HG02943 (cell line): Measurements from ENCODE around the gene ABLIM2.

ENCODE experiments used
- ATAC-seq: cut with Tn5 transposase; IDR thresholded peaks from one replicate; pipeline ENCODE4 v1.9.1; 2021; ENCODE audit warnings: mild to moderate bottlenecking, low read depth, moderate library complexity; ENCODE audit not compliant: unreplicated experiment

Gene ABLIM2

DNA sequence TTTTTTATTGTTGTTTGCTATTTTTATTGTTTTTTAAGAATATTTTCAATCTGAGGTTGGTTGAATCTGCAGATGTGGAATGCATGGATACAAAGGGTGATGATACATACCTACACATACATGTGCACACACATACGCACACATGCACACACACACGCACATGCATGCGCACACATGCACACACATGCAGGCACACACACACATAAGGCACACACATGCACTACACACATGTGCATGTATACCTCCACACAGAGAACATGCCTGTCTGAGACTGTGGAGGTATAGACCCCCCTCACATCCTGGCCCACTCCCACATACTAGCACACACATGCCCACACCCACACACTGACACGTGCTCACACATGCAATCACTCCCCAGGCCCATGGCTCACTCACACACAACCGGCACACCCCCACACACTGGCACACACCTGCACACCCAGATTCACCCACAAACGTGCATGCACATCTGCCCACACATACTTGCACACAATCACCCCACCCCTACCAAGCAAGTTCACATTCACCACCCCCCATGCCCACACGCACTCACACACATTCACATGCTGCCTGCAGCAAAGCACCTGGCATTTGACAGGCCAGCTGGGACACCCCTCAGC is 121.4 kb downstream of the ABLIM2 start:
- no peak for ATAC-seq

DNA sequence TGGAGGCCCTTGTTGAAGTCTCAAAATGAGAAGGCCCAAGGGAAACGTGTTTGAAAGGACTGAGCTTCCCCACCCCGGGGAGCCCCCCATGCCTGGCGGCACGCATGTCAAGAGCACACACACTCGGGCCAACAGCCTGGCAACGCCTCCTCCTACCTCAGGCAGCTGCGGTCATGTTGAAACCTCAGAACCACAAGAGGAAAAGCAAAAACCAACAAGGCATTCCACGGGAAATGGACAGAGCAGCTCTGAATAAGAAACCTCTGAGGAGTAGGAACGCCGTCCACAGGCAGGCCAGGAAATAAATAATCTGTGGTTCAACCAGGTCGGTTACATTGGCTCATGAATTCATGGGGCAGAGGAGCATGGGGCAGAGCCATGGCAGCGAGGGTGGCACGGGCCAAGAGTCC is 123.2 kb downstream of the ABLIM2 start:
- ATAC-seq, result no peak

GRCh38 chr4:8033829-8034528 is 124.6 kb downstream of the ABLIM2 start:
- no peak for ATAC-seq

- ATAC-seq, result no peak
Measured at GRCh38 chr4:8033067-8033755, 125.4 kb downstream of the ABLIM2 start.

DNA sequence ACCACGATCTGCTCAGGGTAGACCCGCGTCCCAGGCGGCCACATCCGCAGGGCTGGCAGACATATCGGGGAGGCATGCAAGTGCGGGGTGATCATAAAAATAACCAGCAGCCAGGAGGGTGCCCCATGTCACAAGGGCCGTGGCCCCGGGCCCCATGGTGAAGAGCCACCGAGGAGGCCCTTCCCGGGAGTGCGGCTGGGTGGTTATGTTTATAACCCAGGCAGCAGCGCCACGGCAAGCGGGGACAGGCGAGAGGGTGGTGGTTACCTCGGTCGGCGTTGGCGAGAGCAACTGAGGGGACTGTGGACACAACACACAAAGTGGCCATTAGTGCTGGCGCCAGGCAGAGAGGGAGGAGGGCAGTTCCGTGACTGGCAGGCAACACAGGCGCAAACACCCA is 126.2 kb downstream of the ABLIM2 start:
- no peak for ATAC-seq

DNA sequence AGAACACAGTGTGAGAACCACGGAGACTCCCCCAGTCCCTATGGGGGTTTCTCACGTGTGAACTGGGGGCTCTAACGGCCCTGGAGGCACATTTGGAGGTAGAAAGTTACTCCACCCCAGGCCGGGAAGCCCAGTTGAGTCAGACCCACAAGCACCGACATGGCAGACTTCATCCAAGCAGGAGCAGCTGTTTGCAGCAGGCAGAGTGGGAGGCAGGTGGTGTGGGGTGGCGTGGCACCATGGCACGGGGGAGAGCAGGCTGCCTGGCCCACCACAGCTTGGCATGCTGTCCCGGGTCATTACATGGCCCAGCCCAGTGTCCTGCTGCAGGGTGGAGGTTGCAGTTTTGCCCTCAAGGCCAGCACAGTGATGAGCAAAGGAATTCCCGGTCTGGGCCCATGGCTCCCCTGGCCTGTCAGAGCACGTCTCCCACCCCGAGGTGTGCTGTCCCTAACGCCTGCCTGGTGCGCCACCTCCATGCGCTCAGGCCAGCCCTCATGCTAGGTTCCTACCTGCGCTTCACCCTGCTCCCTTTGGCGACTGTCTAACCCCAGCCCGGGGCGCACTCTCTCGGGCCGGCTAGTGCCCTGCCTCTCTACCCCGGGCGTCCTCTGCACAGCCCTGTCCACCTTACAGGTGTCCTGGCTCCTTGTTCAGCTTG is 128.4 kb downstream of the ABLIM2 start:
- ATAC-seq, result no peak

- no peak for ATAC-seq
Measured at GRCh38 chr4:8029689-8030088, 128.9 kb downstream of the ABLIM2 start.

DNA sequence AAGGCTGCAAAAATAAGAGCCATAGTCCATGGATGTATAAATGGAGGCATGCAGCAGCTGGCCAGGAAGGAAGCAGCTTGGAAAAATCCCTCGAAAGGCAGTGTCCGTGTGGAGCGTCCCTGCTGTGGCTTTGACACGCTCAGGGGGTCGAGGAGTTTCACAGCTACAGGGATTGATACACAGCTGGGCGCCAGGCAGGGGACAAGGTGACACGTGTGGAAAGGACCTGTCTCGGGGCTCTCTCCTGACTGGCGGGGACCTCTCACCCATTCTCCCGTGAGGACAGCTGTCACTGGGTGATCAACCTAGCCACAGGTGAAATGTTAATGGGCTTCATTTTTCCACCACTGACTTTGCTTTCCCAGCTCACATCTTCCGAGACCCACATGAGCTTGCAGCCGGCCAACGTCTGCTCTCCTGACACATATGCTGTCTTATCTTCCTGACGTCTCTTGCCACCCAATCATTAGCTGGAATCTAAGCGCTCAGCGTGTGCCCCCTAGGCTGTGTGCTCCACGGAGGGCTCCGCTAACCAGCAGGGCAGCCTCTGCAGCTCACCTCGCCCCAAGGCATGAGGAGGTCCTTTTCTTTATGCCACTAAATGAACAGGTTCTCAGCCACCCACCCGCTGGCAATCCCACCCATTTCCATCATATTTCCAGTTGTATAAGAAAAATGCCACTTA is 129.6 kb downstream of the ABLIM2 start:
- ATAC-seq, result no peak

DNA sequence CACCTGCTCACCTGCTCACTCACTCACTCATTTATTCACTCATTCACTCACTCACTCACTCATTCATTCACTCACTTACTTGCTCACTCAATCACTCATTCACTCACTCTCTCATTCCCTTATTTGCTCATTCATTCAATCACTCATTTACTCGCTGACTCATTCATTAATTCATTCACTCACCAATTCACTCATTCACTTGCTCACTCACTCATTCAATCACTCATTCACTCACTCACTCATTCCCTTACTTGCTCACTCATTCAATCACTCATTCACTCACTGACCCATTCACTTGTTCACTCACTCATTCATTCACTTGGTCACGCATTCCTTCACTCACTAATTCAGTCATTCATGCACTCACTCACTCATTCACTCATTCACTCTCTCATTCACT is 130.2 kb downstream of the ABLIM2 start:
- ATAC-seq, result no peak

- ATAC-seq, result no peak
Measured at GRCh38 chr4:8026453-8026852, 132.2 kb downstream of the ABLIM2 start.

GRCh38 chr4:8025668-8026067 is 132.9 kb downstream of the ABLIM2 start:
- ATAC-seq, result no peak

- no peak for ATAC-seq
Measured at GRCh38 chr4:8024073-8024786, 134.4 kb downstream of the ABLIM2 start.

DNA sequence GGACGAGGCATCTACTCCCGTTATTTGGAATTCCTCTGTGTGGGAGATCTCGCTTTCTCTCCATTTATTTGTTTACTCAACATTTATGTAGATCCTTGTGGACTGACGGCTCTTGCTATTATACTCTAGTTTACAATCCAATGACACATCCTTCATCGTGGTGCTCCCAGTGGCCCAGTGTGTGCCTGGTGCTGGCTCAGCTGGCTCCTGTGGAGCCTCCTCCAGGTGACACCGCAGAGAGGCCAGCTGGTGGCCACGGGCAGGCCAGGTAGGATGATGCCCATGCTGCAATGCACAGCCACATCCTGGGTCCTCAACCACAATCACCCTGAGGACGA is 134.9 kb downstream of the ABLIM2 start:
- no peak for ATAC-seq

DNA sequence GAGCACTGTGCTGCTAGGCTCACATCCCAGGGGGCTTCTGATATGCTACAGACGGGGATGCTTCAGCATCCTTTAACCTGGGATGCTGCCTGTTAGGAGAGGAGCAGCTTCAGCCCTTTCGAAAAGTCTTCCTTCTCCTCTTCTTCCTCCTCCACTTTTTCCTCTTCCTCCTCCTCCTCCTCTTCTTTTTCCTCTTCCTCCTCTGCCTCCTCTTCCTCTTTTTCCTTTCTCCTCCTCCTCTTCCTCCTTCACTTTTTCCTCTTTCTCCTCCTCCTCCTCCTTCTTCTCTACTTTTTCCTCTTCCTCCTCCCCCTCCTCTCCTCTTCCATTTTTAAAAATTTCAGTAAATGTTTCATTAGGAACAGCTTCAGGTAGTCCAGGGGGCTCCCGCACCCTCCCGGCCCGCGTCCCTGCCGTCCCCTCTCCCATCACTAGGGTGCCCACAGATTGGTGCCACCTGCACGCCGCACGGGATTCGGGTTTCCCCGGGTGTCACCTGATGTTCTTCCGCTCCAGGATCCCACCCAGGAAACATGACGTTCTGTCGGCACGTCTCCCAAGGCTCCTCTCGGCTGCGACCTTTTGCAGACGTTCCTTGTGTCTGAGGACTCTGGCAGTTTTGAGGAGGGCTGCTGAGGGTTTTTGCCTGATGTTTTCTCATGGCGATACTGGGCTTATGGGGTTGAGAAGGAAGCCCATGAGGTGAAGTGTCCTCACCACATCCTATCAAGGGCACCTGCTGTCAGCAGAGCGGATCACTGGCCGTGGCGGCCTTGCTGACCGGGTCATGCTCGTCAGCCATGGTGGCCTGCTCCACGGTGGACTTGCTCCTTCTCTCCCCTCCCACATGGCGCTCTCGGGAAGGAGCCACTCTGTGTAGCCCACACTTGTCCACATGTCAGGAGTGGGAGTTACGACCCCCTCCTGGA is 135.6 kb downstream of the ABLIM2 start:
- no peak for ATAC-seq

DNA sequence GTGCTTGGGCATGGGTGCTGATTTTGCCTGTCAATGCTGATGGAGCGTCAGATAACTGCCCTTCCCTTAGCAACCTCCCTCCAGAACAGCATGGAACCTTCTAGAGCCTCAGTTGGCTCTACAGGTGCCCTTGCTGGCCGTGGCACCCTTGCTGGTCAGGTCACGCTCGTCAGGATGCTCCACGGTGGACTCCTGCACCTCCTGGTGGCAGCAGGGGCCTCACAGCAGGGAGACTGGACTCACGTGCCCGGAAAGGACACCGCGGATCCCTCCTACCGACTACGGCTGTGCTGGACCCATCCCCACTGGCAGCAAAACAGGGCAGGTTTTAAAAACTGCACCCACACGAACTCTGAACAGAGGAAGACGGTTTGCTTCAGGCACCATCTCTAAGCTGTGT is 136.8 kb downstream of the ABLIM2 start:
- ATAC-seq, result no peak

GRCh38 chr4:8019396-8020365 is 138.9 kb downstream of the ABLIM2 start:
- no peak for ATAC-seq

DNA sequence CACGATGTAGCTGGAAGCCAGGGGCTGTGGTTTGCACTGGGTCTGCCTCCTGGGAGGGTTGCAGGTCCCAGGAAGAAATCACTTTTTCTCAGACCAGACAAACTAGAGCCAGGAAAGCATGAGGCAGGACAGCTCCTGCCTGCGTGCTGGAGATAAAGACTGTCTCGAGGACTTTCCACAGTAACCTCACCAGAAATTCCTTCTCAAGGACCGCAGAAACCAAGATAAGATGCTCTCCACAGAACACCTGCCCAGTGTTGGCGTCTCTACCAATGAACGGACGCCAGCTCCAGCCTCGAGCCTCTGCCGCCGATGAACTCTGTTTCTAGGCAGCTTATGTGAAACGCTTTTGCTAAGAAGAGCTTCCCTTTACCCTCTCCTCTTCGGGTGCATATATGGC is 142.1 kb downstream of the ABLIM2 start:
- ATAC-seq, result no peak

GRCh38 chr4:8015512-8015911 is 143.1 kb downstream of the ABLIM2 start:
- no peak for ATAC-seq
